Skeletal muscle cell (primary cell): ENCODE measurements around the gene MACO1.
"Not testable (repeated sequence)": the region's sequence is repeated elsewhere in the genome, so short reads cannot be mapped to it uniquely, and the experiment has no call there.

ENCODE experiments used
- DNase-seq: peaks from one replicate; pipeline ENCODE4 v3.0.0-alpha.2; 2010; ENCODE audit warnings: low read depth
- H3K4me3 ChIP-seq: 2 replicates; pipeline ENCODE4 v1.5.1; 2011; ENCODE audit warnings: low read depth, mild to moderate bottlenecking, control low read depth, low read length, moderate library complexity

Gene MACO1

GRCh38 chr1:25445993-25446538, 15.4 kb downstream of the MACO1 start:
- no peak for DNase-seq
- no peak overlapping the region for H3K4me3 ChIP-seq

- DNase-seq, result no peak
- H3K4me3 ChIP-seq, result no peak overlapping the region
Measured at GRCh38 chr1:25447547-25447946, 16.9 kb downstream of the MACO1 start.

GRCh38 chr1:25450891-25451290, 20.2 kb downstream of the MACO1 start:
- no peak for DNase-seq
- H3K4me3 ChIP-seq, result no peak overlapping the region

- no peak for DNase-seq
- no peak overlapping the region for H3K4me3 ChIP-seq
Measured at GRCh38 chr1:25451908-25452307, 21.2 kb downstream of the MACO1 start.

GRCh38 chr1:25456502-25456901, 25.8 kb downstream of the MACO1 start:
- no peak for DNase-seq
- no peak overlapping the region for H3K4me3 ChIP-seq

GRCh38 chr1:25458541-25459298, 28.0 kb downstream of the MACO1 start:
- no peak for DNase-seq
- no peak overlapping the region for H3K4me3 ChIP-seq

GRCh38 chr1:25460020-25460419, 29.3 kb downstream of the MACO1 start:
- no peak for DNase-seq
- H3K4me3 ChIP-seq, result no peak overlapping the region

- not testable (repeated sequence) for DNase-seq, H3K4me3 ChIP-seq
Measured at GRCh38 chr1:25460816-25461215, 30.1 kb downstream of the MACO1 start.

GRCh38 chr1:25461849-25462248, 31.2 kb downstream of the MACO1 start:
- DNase-seq, result no peak
- H3K4me3 ChIP-seq, result no peak overlapping the region

GRCh38 chr1:25462732-25463131, 32.0 kb downstream of the MACO1 start:
- DNase-seq, result no peak
- no peak overlapping the region for H3K4me3 ChIP-seq

- DNase-seq, result no peak
- no peak overlapping the region for H3K4me3 ChIP-seq
Measured at GRCh38 chr1:25467193-25467592, 36.5 kb downstream of the MACO1 start.

GRCh38 chr1:25467616-25468015, 36.9 kb downstream of the MACO1 start:
- no peak for DNase-seq
- no peak overlapping the region for H3K4me3 ChIP-seq

GRCh38 chr1:25468033-25468432, 37.3 kb downstream of the MACO1 start:
- DNase-seq, result no peak
- no peak overlapping the region for H3K4me3 ChIP-seq

GRCh38 chr1:25469177-25469576, 38.5 kb downstream of the MACO1 start:
- no peak for DNase-seq
- no peak overlapping the region for H3K4me3 ChIP-seq

GRCh38 chr1:25472471-25472870, 41.8 kb downstream of the MACO1 start:
- no peak overlapping the region for H3K4me3 ChIP-seq
- no peak for DNase-seq

- no peak overlapping the region for H3K4me3 ChIP-seq
- DNase-seq, result no peak
Measured at GRCh38 chr1:25473653-25474225, 43.0 kb downstream of the MACO1 start.

- no peak for DNase-seq
- H3K4me3 ChIP-seq, result no peak overlapping the region
Measured at GRCh38 chr1:25474439-25475047, 43.8 kb downstream of the MACO1 start.

- no peak overlapping the region for H3K4me3 ChIP-seq
- no peak for DNase-seq
Measured at GRCh38 chr1:25476186-25477097, 45.7 kb downstream of the MACO1 start.

- DNase-seq, result no peak
- no peak overlapping the region for H3K4me3 ChIP-seq
Measured at GRCh38 chr1:25477448-25478034, 46.8 kb downstream of the MACO1 start.
